HepG2 (cell line): ENCODE measurements around the gene ITGB5. TPM values are rescaled to one million over a fixed set of nuclear protein-coding genes. Genes with fewer than 3 reads are reported as not detected.
A peak's percentile ranks its signal among the peaks of the same experiment; 100 is the strongest.

Experiments used
- DPF2 ChIP-seq: sonication (generic); formaldehyde crosslinking; IDR thresholded peaks from 2 replicates; pipeline ENCODE4 v1.4.0; 2020; ENCODE audit warnings: mild to moderate bottlenecking, low read depth, missing genetic modification reagents, borderline replicate concordance
- ETV5 ChIP-seq: IDR thresholded peaks from 2 replicates; pipeline ENCODE4 v1.6.1; 2018; ENCODE audit warnings: missing biosample characterization, missing genetic modification reagents, inconsistent platforms, borderline replicate concordance
- FOXA1 ChIP-seq, 2 experiments: fragments of 450-650 bp in 1 of 2; sonication (generic) in 1 of 2; formaldehyde crosslinking in 1 of 2; IDR thresholded peaks; 2 replicates each; pipeline versions ENCODE4 v1.4.0 to v1.6.1; 2016 to 2020; ENCODE audit warnings: missing genetic modification reagents in 1 of 2
- GABPA ChIP-seq, 2 experiments: IDR thresholded peaks; 2 replicates each; pipeline ENCODE4 v1.6.1; 2011 to 2016; ENCODE audit warnings: low read depth in 2 of 2, low read length in 1 of 2, missing biosample characterization in 1 of 2, missing genetic modification characterization in 1 of 2
- HMG20B ChIP-seq: conservative IDR thresholded peaks from 2 replicates; pipeline ENCODE4 v1.6.1; 2016; ENCODE audit warnings: missing genetic modification reagents, missing compliant biosample characterization
- NBN ChIP-seq: fragments of 450-650 bp; conservative IDR thresholded peaks from 2 replicates; pipeline ENCODE4 v1.6.1; 2017
- NFYB ChIP-seq: sonication (generic); formaldehyde crosslinking; IDR thresholded peaks from 2 replicates; pipeline ENCODE4 v1.4.0; 2020; ENCODE audit warnings: missing genetic modification reagents
- NONO ChIP-seq, 2 experiments: fragments of 450-650 bp in 1 of 2; sonication (generic) in 1 of 2; formaldehyde crosslinking in 1 of 2; IDR thresholded peaks in 1 of 2; conservative IDR thresholded peaks in 1 of 2; 2 replicates each; pipeline versions ENCODE4 v1.6.1 to v1.8.0; 2017 to 2022; ENCODE audit warnings: mild to moderate bottlenecking in 1 of 2, missing genetic modification reagents in 1 of 2, moderate library complexity in 1 of 2
- PCBP1 ChIP-seq: fragments of 200-400 bp; formaldehyde crosslinking; IDR thresholded peaks from 2 replicates; pipeline ENCODE4 v1.6.1; 2017; ENCODE audit warnings: mild to moderate bottlenecking, low read depth, low read length, borderline replicate concordance
- TARDBP ChIP-seq: sonication (generic); formaldehyde crosslinking; IDR thresholded peaks from 2 replicates; pipeline ENCODE4 v1.8.0; 2022; ENCODE audit warnings: mild to moderate bottlenecking, missing genetic modification reagents
- TEF ChIP-seq: sonication (generic); formaldehyde crosslinking; IDR thresholded peaks from 2 replicates; pipeline ENCODE4 v1.5.0; 2020; ENCODE audit warnings: missing genetic modification reagents
- TRIM22 ChIP-seq: fragments of 450-650 bp; IDR thresholded peaks from 2 replicates; pipeline ENCODE4 v1.6.1; 2017
- ZBTB25 ChIP-seq: IDR thresholded peaks from 2 replicates; pipeline ENCODE4 v1.6.1; 2018; ENCODE audit warnings: missing genetic modification reagents
- ZBTB7B ChIP-seq: sonication (generic); formaldehyde crosslinking; IDR thresholded peaks from 2 replicates; pipeline ENCODE4 v1.4.0; 2020; ENCODE audit warnings: missing genetic modification reagents
- ZNF18 ChIP-seq: sonication (generic); formaldehyde crosslinking; IDR thresholded peaks from 2 replicates; pipeline ENCODE4 v1.8.0; 2022; ENCODE audit warnings: mild to moderate bottlenecking, missing genetic modification reagents; ENCODE audit not compliant: insufficient replicate concordance
- ZNF260 ChIP-seq: sonication (generic); formaldehyde crosslinking; IDR thresholded peaks from 2 replicates; pipeline ENCODE4 v1.4.0; 2020; ENCODE audit warnings: missing genetic modification reagents, low read depth, mild to moderate bottlenecking, borderline replicate concordance
- ZNF30 ChIP-seq: sonication (generic); formaldehyde crosslinking; IDR thresholded peaks from 2 replicates; pipeline ENCODE4 v1.5.0; 2020; ENCODE audit warnings: mild to moderate bottlenecking, missing genetic modification reagents
- ZNF441 ChIP-seq: sonication (generic); formaldehyde crosslinking; IDR thresholded peaks from 2 replicates; pipeline ENCODE4 v1.7.0; 2021; ENCODE audit warnings: missing genetic modification reagents, borderline replicate concordance
- ZNF460 ChIP-seq: sonication (generic); formaldehyde crosslinking; IDR thresholded peaks from 2 replicates; pipeline ENCODE4 v1.5.1; 2020; ENCODE audit warnings: missing genetic modification reagents, mild to moderate bottlenecking, borderline replicate concordance
- ZNF484 ChIP-seq: sonication (generic); formaldehyde crosslinking; IDR thresholded peaks from 2 replicates; pipeline ENCODE4 v1.5.1; 2020; ENCODE audit warnings: mild to moderate bottlenecking, low read depth, missing genetic modification reagents, borderline replicate concordance
- ZNF550 ChIP-seq: sonication (generic); formaldehyde crosslinking; IDR thresholded peaks from 2 replicates; pipeline ENCODE4 v1.4.0; 2020; ENCODE audit warnings: mild to moderate bottlenecking, missing genetic modification reagents, borderline replicate concordance
- ZNF749 ChIP-seq: sonication (generic); formaldehyde crosslinking; IDR thresholded peaks from 2 replicates; pipeline ENCODE4 v1.8.0; 2022; ENCODE audit warnings: mild to moderate bottlenecking, missing genetic modification reagents, moderate library complexity, borderline replicate concordance
- ZSCAN29 ChIP-seq: sonication (generic); formaldehyde crosslinking; conservative IDR thresholded peaks from 2 replicates; pipeline ENCODE4 v1.4.0; 2020; ENCODE audit warnings: mild to moderate bottlenecking, missing genetic modification reagents
- polyA plus RNA-seq, 8 experiments: library from polyadenylated mRNA; depleted of rRNA in 3 of 8; stranded (reverse) in 7 of 8; unstranded in 1 of 8; fragments of >200 nt; fragmentation: Illumina TruSeq in 4 of 8; extraction: Trizol in 4 of 8; gene quantifications; 2 replicates each; pipeline versions ENCODE4 v1.2.1 to v1.2.3, GENCODE V29; 2011 to 2016; ENCODE audit warnings: low read depth in 4 of 8, missing spikeins in 1 of 8, mixed read lengths in 1 of 8; ENCODE audit not compliant: insufficient read depth in 1 of 8
- total RNA-seq, 5 experiments: library from RNA; depleted of rRNA; stranded (reverse); fragments of >200 nt; fragmentation: Illumina TruSeq; extraction: Trizol; gene quantifications; 2 replicates each; pipeline ENCODE4 v1.2.3, GENCODE V29; 2016; ENCODE audit warnings: low read depth in 1 of 5
- TF ChIP-seq, protein P1 (sequence below): IDR thresholded peaks from 2 replicates; pipeline ENCODE4 v1.6.1; 2016; ENCODE audit warnings: missing compliant biosample characterization, missing genetic modification reagents, borderline replicate concordance

ITGB5 gene
- total and polyA plus RNA-seq, 2 of the 13 experiments (the other 11 are each of a cell fraction or from before 2014, with no cell fraction given) = 74.1 to 343 TPM

GRCh38 chr3:124837730-124838186, 49.4 kb downstream of the ITGB5 start (continued):
- TF ChIP-seq NONO (IDR thresholded peaks at IDR 0.05) (no peak), NONO (CRISPR knock-in tag; conservative IDR thresholded peaks at IDR 0.05) (0 out of 2 replicates have a peak, but pooled peaks have one; percentile 19), TARDBP (CRISPR knock-in tag) (peak; percentile 86), ZNF260 (CRISPR knock-in tag) (no peak), ETV5 (CRISPR knock-in tag) (peak; percentile 90), TEF (CRISPR knock-in tag) (no peak), ZNF18 (peak; percentile 96), ZNF441 (CRISPR knock-in tag) (peak; percentile 84), ZNF484 (no peak), ZBTB25 (no peak), DPF2 (peak; percentile 31; the same call in 1 of the 2 replicates), FOXA1 (IDR thresholded peaks at IDR 0.05) (no peak), FOXA1 (CRISPR knock-in tag; IDR thresholded peaks at IDR 0.05) (peak; percentile 43; the same call in 1 of the 2 replicates), ZSCAN29 (no peak), ZBTB7B (peak; percentile 84), ZNF550 (no peak), NBN (no peak), PCBP1 (no peak), GABPA (IDR thresholded peaks at IDR 0.05; ENCODE audit: low read depth, low read length) (no peak), GABPA (CRISPR knock-in tag; IDR thresholded peaks at IDR 0.05; ENCODE audit: low read depth) (peak; percentile 50; the same call in 1 of the 2 replicates), ZNF460 (CRISPR knock-in tag) (no peak), TRIM22 (no peak), HMG20B (CRISPR knock-in tag) (peak; percentile 61; the same call in 1 of the 2 replicates), ZNF749 (CRISPR knock-in tag) (no peak), NFYB (CRISPR knock-in tag) (no peak), ZNF30 (CRISPR knock-in tag) (no peak)
- TF ChIP-seq, protein P1, sequence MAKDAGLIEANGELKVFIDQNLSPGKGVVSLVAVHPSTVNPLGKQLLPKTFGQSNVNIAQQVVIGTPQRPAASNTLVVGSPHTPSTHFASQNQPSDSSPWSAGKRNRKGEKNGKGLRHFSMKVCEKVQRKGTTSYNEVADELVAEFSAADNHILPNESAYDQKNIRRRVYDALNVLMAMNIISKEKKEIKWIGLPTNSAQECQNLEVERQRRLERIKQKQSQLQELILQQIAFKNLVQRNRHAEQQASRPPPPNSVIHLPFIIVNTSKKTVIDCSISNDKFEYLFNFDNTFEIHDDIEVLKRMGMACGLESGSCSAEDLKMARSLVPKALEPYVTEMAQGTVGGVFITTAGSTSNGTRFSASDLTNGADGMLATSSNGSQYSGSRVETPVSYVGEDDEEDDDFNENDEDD (CRISPR knock-in tag) = no peak; the same call in 1 of the 2 replicates
